IMR-90 (cell line): Measurements from ENCODE around the gene NATD1. TPM values are rescaled to one million over a fixed set of nuclear protein-coding genes. Genes with fewer than 3 reads are reported as not detected.

Source experiments
- microRNA-seq, 2 experiments: library from miRNA; stranded (forward) in 1 of 2; unstranded in 1 of 2; fragments of 10-50 nt in 1 of 2; fragments of <30 nt in 1 of 2; gene quantifications in 1 of 2; microRNA quantifications in 1 of 2; one replicate each; pipeline versions ENCODE3 to v1.1.0; 2013 to 2020; ENCODE audit not compliant: insufficient read depth in 1 of 2, insufficient read length in 1 of 2, unreplicated experiment in 1 of 2
- polyA plus RNA-seq, 3 experiments: library from polyadenylated mRNA; depleted of rRNA; stranded (reverse); fragments of >200 nt; gene quantifications; 2 replicates each; pipeline ENCODE4 v1.2.3, GENCODE V29; 2012; ENCODE audit warnings: low replicate concordance in 1 of 3
- small RNA-seq, 5 experiments: library from RNA; depleted of rRNA; stranded (forward); fragments of <200 nt; gene quantifications; one replicate each; pipeline ENCODE3, GENCODE V24; 2012
- total RNA-seq: library from RNA; depleted of rRNA; stranded (reverse); fragments of >200 nt; gene quantifications from 2 replicates; pipeline ENCODE4 v1.2.3, GENCODE V29; 2012; rRNA removed

The NATD1 gene
- total and polyA plus RNA-seq, 2 of the 4 experiments (the other 2 are of a cell fraction): 0.90 to 4.3 TPM

Small RNAs within 50 kb of the gene (microRNA-seq; reads per million reads assigned to microRNA genes)
- gene RN7SL426P (ENCODE audit: insufficient read depth, insufficient read length): not detected

Small RNAs within 50 kb of the gene (small RNA-seq; reads per million reads assigned to genes)
- gene RN7SL426P: 0 reads per million in 5 experiments

Other genes with a start within 250 kb of the NATD1 start
- 250 and 319 TPM in 2 replicates for gene USP22, start 210.4 kb downstream of the NATD1 start, total RNA-seq
- 161 and 173 TPM in 2 replicates for gene USP22, start 210.4 kb downstream of the NATD1 start, polyA plus RNA-seq (2012; rRNA removed)
- gene DHRS7B, start 126.4 kb downstream of the NATD1 start, total RNA-seq: 24.2 and 34.4 TPM in 2 replicates
- gene DHRS7B, start 126.4 kb downstream of the NATD1 start, polyA plus RNA-seq (2012; rRNA removed): 22.7 and 24.4 TPM in 2 replicates
- 19.2 and 19.9 TPM in 2 replicates for gene TMEM11, start 39.2 kb downstream of the NATD1 start, total RNA-seq
- 44.7 and 57.6 TPM in 2 replicates for gene TMEM11, start 39.2 kb downstream of the NATD1 start, polyA plus RNA-seq (2012; rRNA removed)
- 23.5 and 25.0 TPM in 2 replicates for gene MAP2K3, start 31.3 kb upstream of the NATD1 start, total RNA-seq
- gene MAP2K3, start 31.3 kb upstream of the NATD1 start, polyA plus RNA-seq (2012; rRNA removed): 72.6 and 82.2 TPM in 2 replicates
- gene KCNJ12, start 122.9 kb upstream of the NATD1 start, total RNA-seq: under 0.01 and 0.28 TPM in 2 replicates
- 0.10 and 0.13 TPM in 2 replicates for gene KCNJ12, start 122.9 kb upstream of the NATD1 start, polyA plus RNA-seq (2012; rRNA removed)